Lung microvascular endothelial cell (primary cell): ENCODE data around the gene PRDM16. TPM values are rescaled to one million over a fixed set of nuclear protein-coding genes. Genes with fewer than 3 reads are reported as not detected.

ENCODE experiments used
- DNase-seq, 2 donors: peaks; one replicate each; pipeline versions ENCODE4 v3.0.0 to v3.0.0-alpha.2; 2010; ENCODE audit warnings: low read depth in 2 of 2
- total RNA-seq: library from RNA; depleted of rRNA; stranded (reverse); fragments of >200 nt; gene quantifications from 2 replicates; pipeline ENCODE4 v1.2.1, GENCODE V29; 2014

The PRDM16 gene
- total RNA-seq, 1 donor from 2014 or later, result not detected

- DNase-seq, result no peak
Observed at GRCh38 chr1:3351449-3352298, 282.7 kb downstream of the PRDM16 start.

GRCh38 chr1:3352299-3352951 lies 283.4 kb downstream of the PRDM16 start:
- DNase-seq, result no peak

GRCh38 chr1:3352952-3353331 lies 283.9 kb downstream of the PRDM16 start:
- peak in 1 of 2 donors; percentile 8 for DNase-seq

DNA sequence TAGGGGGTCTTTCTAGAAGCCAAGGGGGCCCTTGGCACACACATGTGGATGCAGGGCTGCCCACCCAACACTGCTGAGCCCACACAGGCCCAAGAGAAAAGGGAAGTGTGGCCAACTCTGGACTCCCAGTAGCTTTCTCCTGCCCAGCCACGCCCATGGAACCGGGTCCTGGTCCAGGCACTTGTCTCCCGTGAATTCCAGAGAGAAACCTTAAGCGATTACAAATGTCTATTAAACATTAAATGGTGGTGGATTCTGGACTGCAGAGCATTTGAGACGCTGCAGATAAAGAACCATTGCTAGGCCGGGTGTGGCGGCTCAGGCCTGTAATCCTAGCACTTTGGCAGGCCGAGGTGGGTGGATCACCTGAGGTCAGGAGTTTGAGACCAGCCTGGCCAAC lies 284.9 kb downstream of the PRDM16 start:
- DNase-seq, result no peak

DNA sequence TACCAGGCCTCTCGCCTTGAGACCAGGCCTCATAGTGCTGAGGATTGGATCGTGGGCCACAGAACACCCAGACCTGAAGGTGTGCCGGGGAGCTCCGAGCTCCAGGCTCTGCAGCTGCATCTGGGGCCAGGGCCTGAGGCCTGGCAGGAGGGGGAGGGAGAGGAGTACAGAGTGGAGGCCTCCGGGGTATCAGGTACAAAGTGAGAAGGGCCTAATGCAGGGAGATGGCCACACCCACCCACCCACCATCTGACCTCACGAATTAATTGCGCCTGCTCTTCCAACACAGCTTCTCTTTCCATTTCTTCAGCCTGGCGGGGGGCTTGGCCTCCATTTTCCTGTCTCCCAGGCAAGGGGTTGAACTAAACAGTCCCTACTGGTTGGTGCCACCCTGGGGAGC lies 286.1 kb downstream of the PRDM16 start:
- DNase-seq, result no peak

GRCh38 chr1:3355894-3356826 lies 287.2 kb downstream of the PRDM16 start:
- no peak for DNase-seq

GRCh38 chr1:3356827-3357460 lies 287.9 kb downstream of the PRDM16 start:
- no peak for DNase-seq

GRCh38 chr1:3357526-3358297 lies 288.7 kb downstream of the PRDM16 start:
- DNase-seq, result no peak

GRCh38 chr1:3359351-3359750 lies 290.3 kb downstream of the PRDM16 start:
- DNase-seq, result no peak

- DNase-seq, result no peak
Observed at GRCh38 chr1:3359756-3360440, 290.9 kb downstream of the PRDM16 start.

- no peak for DNase-seq
Observed at GRCh38 chr1:3360646-3361257, 291.7 kb downstream of the PRDM16 start.

GRCh38 chr1:3363023-3363422 lies 294.0 kb downstream of the PRDM16 start:
- DNase-seq, result no peak

DNA sequence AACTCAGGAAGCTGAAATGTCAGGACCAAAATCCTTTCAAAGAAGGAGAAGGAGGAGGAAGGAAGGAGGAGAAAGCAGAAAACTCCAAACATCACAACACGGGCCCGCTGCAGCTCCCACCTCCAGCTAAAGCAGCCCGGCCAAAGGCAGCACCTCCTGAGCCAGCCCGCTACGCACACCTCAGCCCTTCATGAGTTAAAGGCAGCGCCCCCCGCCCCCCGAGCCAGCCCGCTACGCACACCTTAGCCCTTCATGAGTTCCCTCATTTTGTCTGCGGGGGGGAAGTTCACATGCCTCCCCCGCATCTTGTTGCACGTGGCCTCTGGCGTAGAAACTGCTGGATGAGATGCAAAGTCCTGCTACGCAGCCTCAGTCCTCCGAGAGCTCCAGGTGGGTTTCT lies 294.8 kb downstream of the PRDM16 start:
- no peak for DNase-seq

DNA sequence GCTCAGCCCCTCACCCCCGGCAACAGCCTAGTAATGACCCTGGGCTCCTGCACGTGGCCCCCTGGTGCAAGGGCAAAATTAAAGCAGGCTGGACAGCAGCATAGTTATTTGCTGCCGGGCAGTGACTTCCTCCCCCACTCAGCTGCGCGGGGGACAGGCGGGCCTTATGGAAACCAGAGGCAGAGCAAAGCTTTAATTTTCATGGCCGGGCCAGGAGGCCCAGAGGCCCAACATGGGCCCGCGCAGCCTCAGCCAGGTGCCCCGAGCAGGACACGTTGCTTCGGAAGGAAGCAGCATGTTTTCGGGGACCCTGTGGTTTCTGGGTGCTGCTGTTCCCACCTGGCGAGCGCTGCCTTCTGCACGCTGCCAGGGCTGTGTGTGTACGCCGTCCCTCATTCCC lies 295.5 kb downstream of the PRDM16 start:
- DNase-seq, result no peak

DNA sequence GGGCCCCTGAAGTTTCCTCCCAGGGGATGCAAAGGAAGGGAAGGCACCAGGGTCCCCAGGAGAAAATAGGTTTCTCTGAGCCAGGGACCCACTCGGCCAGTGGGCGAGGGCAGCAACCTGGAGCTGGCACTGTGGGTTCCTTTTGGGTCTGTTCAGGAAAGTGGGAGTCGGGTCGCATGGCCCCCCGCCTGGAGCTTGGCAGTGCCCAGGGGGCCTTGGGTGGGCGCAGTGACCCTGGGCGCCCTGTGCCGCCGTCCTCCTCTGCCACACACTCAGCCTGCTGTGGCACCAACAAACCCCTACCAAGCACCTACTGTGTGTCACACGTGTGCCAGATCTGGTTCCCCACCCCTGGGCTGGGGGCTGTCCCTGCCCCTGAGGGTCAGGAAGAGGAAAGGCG lies 296.0 kb downstream of the PRDM16 start:
- DNase-seq, result no peak

DNA sequence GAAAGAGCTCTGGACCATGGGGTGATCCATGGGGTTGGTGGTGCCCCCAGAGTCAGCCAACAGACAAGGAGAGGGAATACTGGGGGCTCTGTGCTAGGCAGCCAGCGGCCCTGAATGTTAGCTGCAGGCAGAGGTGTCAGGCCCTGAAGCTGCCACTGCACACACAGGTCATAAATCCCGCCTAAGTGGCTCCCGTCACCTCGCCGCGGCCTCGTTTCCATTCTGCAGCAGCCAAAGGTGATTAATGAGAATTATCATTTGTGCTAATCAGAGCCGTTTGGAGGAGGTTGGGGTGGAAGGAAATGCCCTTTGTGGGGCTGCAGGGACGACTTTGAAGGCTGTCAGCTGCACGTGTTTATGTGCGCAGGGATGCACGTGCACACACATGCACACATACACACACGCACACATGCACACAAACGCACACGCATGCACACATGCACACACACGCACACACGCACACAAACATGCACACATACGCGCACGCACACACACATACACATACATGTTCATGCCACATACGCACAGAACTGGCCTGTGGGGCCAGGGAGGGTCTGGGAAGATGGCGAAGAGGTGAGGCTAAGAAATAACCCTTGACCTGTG lies 296.6 kb downstream of the PRDM16 start:
- no peak for DNase-seq

DNA sequence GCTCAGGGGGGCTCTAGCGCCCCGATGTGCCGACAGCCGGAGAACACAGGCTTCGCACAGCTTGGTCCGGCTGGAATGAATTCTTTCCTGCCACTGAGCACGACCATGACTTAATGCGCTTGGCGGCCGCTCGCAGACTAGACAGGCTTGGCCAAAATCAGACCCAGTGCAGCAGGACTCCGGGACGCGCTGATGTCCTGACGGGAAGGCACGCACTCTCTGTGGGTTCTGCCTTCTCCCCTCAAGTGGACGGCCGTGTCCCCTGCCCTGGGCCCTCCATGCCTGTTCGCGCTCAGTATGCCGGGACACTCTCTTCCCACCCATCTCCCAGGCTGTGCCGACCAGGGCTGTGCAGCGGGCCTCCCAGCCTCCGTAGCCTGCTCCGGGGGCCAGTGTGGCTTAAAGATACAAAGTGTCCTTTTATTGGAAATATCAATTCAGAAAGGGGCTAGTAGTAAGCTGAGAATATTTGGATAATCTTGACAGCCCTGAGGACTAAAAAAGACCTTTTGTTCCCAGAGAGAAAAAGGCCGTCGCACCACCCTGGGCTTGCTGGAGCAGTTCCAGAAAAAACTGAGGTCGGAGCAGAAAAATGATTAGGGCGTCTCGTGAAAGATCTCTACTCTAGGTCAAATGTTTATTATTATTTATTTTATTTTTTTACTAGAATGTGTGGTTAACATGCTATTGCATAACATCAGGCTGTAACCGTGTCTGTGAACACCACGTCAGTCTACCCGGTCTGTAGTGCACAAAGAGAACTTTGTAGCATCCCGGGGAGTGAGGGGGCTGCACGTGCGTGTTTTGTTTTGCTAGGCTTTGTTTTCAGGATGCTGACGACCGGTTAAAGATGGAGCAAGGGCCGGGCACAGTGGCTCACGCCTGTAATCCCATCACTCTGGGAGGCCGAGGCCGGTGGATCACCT lies 297.4 kb downstream of the PRDM16 start:
- DNase-seq, result no peak

- no peak for DNase-seq
Observed at GRCh38 chr1:3367376-3367775, 298.4 kb downstream of the PRDM16 start.
